ENCODE results near the gene C16orf95. TPM values are rescaled to one million over a fixed set of nuclear protein-coding genes. Genes with fewer than 3 reads are reported as not detected.

Gene C16orf95
- polyA plus RNA-seq, 3 donors = 5.3 to 5.4 (median 5.4) TPM

DNA sequence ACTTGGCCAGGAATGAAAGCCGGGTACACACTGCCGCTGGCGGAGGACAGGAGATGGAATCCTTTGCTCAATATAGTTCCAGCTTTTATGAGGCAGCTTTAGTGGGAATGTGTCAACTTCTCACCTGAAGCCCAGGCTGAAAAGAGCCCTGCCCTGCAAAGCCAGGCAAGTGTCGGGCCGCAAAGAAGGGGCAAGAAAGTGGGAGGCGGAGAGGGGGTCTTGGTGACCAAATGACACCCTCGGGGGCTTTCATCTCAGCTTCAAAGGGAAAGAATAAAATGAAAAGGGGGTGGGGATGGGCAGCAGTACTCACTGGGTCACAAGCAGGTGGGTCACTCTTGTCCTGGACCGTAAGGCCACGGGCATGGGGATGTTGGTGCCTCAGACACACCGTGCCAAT is 62.9 kb downstream of the C16orf95 start:
- no peak for DNase-seq

DNA sequence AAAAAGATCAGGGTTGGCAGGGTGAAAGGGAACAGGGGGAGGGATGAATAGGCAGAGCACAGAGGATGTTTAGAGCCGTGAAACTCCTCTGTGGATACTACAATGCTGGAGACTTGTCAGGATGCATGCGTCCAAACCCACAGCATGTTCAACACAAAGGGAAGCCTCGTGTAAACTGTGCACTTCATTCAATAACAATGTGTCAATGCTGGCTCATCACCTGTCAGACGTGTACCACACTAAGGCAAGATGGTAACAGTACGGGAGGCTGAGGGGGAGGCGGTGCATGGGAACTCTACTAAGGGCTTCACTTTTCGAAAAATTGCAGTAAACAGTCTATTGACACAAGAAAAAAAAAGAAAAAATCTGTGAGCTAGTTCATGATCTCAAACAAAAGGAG is 63.7 kb downstream of the C16orf95 start:
- DNase-seq = no peak

Other genes starting within 250 kb of the C16orf95 start
- gene FBXO31, start 66.4 kb upstream of the C16orf95 start, polyA plus RNA-seq (ENCODE audit: insufficient read length in 3 of 3) = 10 to 100 TPM; 24.0 to 25.9 (median 24.8) TPM
- 10 to 100 TPM; 59.2 to 61.7 (median 60.5) TPM for gene MAP1LC3B, start 74.9 kb upstream of the C16orf95 start, polyA plus RNA-seq (ENCODE audit: insufficient read length in 3 of 3)
- 10 to 100 TPM; 30.9 to 40.3 (median 34.4) TPM for gene ZCCHC14, start 175.6 kb upstream of the C16orf95 start, polyA plus RNA-seq (ENCODE audit: insufficient read length in 3 of 3)